ENCODE results near the gene RP9. TPM values are rescaled to one million over a fixed set of nuclear protein-coding genes. Genes with fewer than 3 reads are reported as not detected.

Gene RP9
- total and polyA plus RNA-seq, 9 of the 15 experiments (the other 6 are each of a cell fraction or from before 2014, with no cell fraction given): 10.7 to 44.8 (median 33.4) TPM

GRCh38 chr7:33054261-33054964 is 54.8 kb downstream of the RP9 start (continued):
- TF ChIP-seq, protein P1, sequence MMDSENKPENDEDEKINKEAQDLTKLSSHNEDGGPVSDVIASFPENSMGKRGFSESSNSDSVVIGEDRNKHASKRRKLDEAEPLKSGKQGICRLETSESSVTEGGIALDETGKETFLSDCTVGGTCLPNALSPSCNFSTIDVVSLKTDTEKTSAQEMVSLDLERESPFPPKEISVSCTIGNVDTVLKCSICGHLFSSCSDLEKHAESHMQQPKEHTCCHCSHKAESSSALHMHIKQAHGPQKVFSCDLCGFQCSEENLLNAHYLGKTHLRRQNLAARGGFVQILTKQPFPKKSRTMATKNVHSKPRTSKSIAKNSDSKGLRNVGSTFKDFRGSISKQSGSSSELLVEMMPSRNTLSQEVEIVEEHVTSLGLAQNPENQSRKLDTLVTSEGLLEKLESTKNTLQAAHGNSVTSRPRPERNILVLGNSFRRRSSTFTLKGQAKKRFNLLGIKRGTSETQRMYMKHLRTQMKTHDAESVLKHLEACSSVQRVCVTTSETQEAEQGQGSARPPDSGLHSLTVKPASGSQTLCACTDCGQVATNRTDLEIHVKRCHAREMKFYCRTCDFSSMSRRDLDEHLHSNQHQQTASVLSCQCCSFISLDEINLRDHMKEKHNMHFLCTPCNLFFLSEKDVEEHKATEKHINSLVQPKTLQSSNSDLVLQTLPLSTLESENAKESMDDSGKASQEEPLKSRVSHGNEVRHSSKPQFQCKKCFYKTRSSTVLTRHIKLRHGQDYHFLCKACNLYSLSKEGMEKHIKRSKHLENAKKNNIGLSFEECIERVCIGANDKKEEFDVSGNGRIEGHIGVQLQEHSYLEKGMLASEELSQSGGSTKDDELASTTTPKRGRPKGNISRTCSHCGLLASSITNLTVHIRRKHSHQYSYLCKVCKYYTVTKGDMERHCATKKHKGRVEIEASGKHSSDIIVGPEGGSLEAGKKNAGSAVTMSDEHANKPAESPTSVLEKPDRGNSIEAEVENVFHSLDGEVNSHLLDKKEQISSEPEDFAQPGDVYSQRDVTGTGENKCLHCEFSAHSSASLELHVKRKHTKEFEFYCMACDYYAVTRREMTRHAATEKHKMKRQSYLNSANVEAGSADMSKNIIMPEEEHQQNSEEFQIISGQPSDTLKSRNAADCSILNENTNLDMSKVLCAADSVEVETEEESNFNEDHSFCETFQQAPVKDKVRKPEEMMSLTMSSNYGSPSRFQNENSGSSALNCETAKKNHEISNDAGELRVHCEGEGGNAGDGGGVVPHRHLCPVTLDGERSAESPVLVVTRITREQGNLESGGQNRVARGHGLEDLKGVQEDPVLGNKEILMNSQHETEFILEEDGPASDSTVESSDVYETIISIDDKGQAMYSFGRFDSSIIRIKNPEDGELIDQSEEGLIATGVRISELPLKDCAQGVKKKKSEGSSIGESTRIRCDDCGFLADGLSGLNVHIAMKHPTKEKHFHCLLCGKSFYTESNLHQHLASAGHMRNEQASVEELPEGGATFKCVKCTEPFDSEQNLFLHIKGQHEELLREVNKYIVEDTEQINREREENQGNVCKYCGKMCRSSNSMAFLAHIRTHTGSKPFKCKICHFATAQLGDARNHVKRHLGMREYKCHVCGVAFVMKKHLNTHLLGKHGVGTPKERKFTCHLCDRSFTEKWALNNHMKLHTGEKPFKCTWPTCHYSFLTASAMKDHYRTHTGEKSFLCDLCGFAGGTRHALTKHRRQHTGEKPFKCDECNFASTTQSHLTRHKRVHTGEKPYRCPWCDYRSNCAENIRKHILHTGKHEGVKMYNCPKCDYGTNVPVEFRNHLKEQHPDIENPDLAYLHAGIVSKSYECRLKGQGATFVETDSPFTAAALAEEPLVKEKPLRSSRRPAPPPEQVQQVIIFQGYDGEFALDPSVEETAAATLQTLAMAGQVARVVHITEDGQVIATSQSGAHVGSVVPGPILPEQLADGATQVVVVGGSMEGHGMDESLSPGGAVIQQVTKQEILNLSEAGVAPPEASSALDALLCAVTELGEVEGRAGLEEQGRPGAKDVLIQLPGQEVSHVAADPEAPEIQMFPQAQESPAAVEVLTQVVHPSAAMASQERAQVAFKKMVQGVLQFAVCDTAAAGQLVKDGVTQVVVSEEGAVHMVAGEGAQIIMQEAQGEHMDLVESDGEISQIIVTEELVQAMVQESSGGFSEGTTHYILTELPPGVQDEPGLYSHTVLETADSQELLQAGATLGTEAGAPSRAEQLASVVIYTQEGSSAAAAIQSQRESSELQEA (IDR thresholded peaks at IDR 0.05; ENCODE audit: low read depth): no peak
- peak; percentile 70 for TF ChIP-seq CEBPB (tag; IDR thresholded peaks at IDR 0.05)
- no peak for TF ChIP-seq NUFIP1 (IDR thresholded peaks at IDR 0.05; ENCODE audit: partially characterized antibody)
- no peak for TF ChIP-seq U2AF2 (optimal IDR thresholded peaks at IDR 0.05; ENCODE audit: low read depth, low read length)
- peak; percentile 51 for TF ChIP-seq C11orf30 (IDR thresholded peaks at IDR 0.05; ENCODE audit: low read depth)
- no peak for TF ChIP-seq E2F3 (CRISPR knock-in tag; IDR thresholded peaks at IDR 0.05)
- no peak for TF ChIP-seq HMGN3 (IDR thresholded peaks at IDR 0.05; ENCODE audit: borderline replicate concordance, extremely low read depth, insufficient read length, low read depth, low read length)
- peak; percentile 67 for TF ChIP-seq ZEB2 (IDR thresholded peaks at IDR 0.05)
- TF ChIP-seq SMAD3 (CRISPR knock-in tag; conservative IDR thresholded peaks at IDR 0.05): no peak
- no peak for TF ChIP-seq ZNF282 (CRISPR knock-in tag; IDR thresholded peaks at IDR 0.05)
- peak; percentile 34; the same call in 1 of the 2 replicates for TF ChIP-seq CBFA2T3 (IDR thresholded peaks at IDR 0.05)
- TF ChIP-seq SMARCE1 (IDR thresholded peaks at IDR 0.05): peak; percentile 56; the same call in 1 of the 2 replicates
- peak; percentile 83 for TF ChIP-seq NFE2 (IDR thresholded peaks at IDR 0.05; ENCODE audit: low read depth)
- TF ChIP-seq FOSL1 (tag; conservative IDR thresholded peaks at IDR 0.05): peak; percentile 72
- TF ChIP-seq MAFF (IDR thresholded peaks at IDR 0.05; ENCODE audit: low read length): peak; percentile 25; the same call in 1 of the 2 replicates
- TF ChIP-seq ZBTB5 (IDR thresholded peaks at IDR 0.05): no peak
- no peak for TF ChIP-seq TCFL5 (CRISPR knock-in tag; conservative IDR thresholded peaks at IDR 0.05)
- TF ChIP-seq EP300 (IDR thresholded peaks at IDR 0.05; ENCODE audit: low read length): peak; percentile 32; the same call in 1 of the 2 replicates
- peak; percentile 20; the same call in 1 of the 2 replicates for TF ChIP-seq RFX1 (IDR thresholded peaks at IDR 0.05)
- TF ChIP-seq SAP30 (IDR thresholded peaks at IDR 0.05; ENCODE audit: borderline replicate concordance, insufficient read depth, low read depth, low read length, poor library complexity, severe bottlenecking): no peak
